VCaP (cell line): ENCODE results near the gene ARPC4.
A peak's percentile ranks its signal among the peaks of the same experiment; 100 is the strongest.

Source experiments
- H3K27ac ChIP-seq: fragments of 450-650 bp; 2 replicates; pipeline ENCODE4 v1.5.1; 2017
- CTCF ChIP-seq: fragments of 450-650 bp; conservative IDR thresholded peaks from 2 replicates; pipeline ENCODE4 v1.5.1; 2017; ENCODE audit warnings: mild to moderate bottlenecking, moderate library complexity

ARPC4 gene

GRCh38 chr3:9786825-9787669, 5.8 kb upstream of the ARPC4 start:
- peak overlapping the region; percentile 52; the same call in 1 of the 2 replicates for H3K27ac ChIP-seq
- TF ChIP-seq CTCF = peak; percentile 56

- TF ChIP-seq CTCF = no peak
- 0 out of 2 replicates have a peak overlapping the region, but pooled peaks have one; percentile 1 for H3K27ac ChIP-seq
These were observed 5.2 kb upstream of the ARPC4 start for GRCh38 chr3:9787714-9788113.

- H3K27ac ChIP-seq = no peak overlapping the region
These were observed 1.8 kb upstream of the ARPC4 start for GRCh38 chr3:9791127-9791526.

GRCh38 chr3:9791790-9792404, 985 bp upstream of the ARPC4 start:
- TF ChIP-seq CTCF = no peak
- peak overlapping the region; percentile 99 for H3K27ac ChIP-seq

More at GRCh38 chr3:9791127-9791526, 1.8 kb upstream of the ARPC4 start:
- no peak for TF ChIP-seq CTCF

- H3K27ac ChIP-seq = peak overlapping the region; percentile 99
These were observed 389 bp downstream of the ARPC4 start for GRCh38 chr3:9793161-9793781.

GRCh38 chr3:9794400-9794799, 1.5 kb downstream of the ARPC4 start:
- TF ChIP-seq CTCF = no peak
- H3K27ac ChIP-seq = no peak overlapping the region

More at GRCh38 chr3:9793161-9793781, 389 bp downstream of the ARPC4 start:
- TF ChIP-seq CTCF = no peak

GRCh38 chr3:9795207-9795606, 2.3 kb downstream of the ARPC4 start:
- H3K27ac ChIP-seq = peak overlapping the region; percentile 8; the same call in 1 of the 2 replicates
- no peak for TF ChIP-seq CTCF
